KMS-11 (cell line): ENCODE measurements around the gene TDRD7.

ENCODE experiments used
- H2AFZ ChIP-seq: fragments of 200-600 bp; sonication (generic); 2 replicates; pipeline ENCODE4 v1.6.1; 2016; ENCODE audit warnings: antibody characterized with exemption, mixed run types, low read depth
- H3K27ac ChIP-seq: fragments of 200-600 bp; sonication (generic); 2 replicates; pipeline ENCODE4 v1.6.1; 2016; ENCODE audit warnings: mild to moderate bottlenecking, mixed run types
- H3K27me3 ChIP-seq: fragments of 200-600 bp; sonication (generic); 2 replicates; pipeline ENCODE4 v1.6.1; 2017; ENCODE audit warnings: mild to moderate bottlenecking, low read depth, mixed run types, moderate library complexity; ENCODE audit not compliant: insufficient read depth
- H3K36me3 ChIP-seq: fragments of 200-600 bp; sonication (generic); 2 replicates; pipeline ENCODE4 v1.6.1; 2017; ENCODE audit warnings: mild to moderate bottlenecking, mixed run types; ENCODE audit not compliant: insufficient read depth
- H3K4me1 ChIP-seq: fragments of 200-600 bp; sonication (generic); 2 replicates; pipeline ENCODE4 v1.6.1; 2016; ENCODE audit warnings: mild to moderate bottlenecking, low read depth, mixed run types; ENCODE audit not compliant: poor library complexity, severe bottlenecking
- H3K4me2 ChIP-seq: fragments of 200-600 bp; sonication (generic); 2 replicates; pipeline ENCODE4 v1.7.0; 2016; ENCODE audit warnings: mild to moderate bottlenecking, mixed run types
- H3K4me3 ChIP-seq: fragments of 200-600 bp; sonication (generic); IDR thresholded peaks from 2 replicates; pipeline ENCODE4 v1.6.1; 2017; ENCODE audit warnings: low read depth, low read length, mixed read lengths; ENCODE audit not compliant: insufficient read depth
- H3K79me2 ChIP-seq: fragments of 200-600 bp; sonication (generic); 2 replicates; pipeline ENCODE4 v1.6.1; 2016; ENCODE audit warnings: low read depth, mixed run types; ENCODE audit not compliant: insufficient read depth
- H3K9ac ChIP-seq: fragments of 200-600 bp; sonication (generic); 2 replicates; pipeline ENCODE4 v1.6.1; 2016; ENCODE audit warnings: mild to moderate bottlenecking, mixed run types
- H4K20me1 ChIP-seq: fragments of 200-600 bp; sonication (generic); 2 replicates; pipeline ENCODE4 v1.6.1; 2016; ENCODE audit warnings: mild to moderate bottlenecking, mixed run types; ENCODE audit not compliant: insufficient read depth
- TF ChIP-seq, protein P1 (sequence below): fragments of 200-600 bp; sonication (generic); conservative IDR thresholded peaks from 2 replicates; pipeline ENCODE4 v1.6.1; 2017; ENCODE audit warnings: low read depth, mild to moderate bottlenecking, antibody characterized with exemption, low read length, moderate library complexity, mixed read lengths

The TDRD7 gene

DNA sequence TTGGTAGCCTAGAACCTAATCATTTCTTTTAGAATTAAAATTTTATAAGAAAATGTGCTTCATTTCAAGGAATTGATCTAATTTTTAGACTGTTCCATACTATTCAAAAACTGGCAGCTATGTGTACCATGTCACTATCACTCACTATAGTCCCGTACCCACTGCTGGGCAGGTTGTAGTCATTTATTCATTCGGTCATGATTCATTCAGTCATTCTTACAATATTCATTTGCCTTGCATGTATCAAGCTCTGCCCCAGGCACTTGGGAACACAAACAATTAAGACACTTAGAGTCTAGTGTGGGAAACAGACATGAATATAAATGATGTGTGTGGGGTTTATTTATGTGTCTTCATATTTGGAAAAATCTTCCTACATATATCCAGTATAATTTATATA lies 26.4 kb downstream of the TDRD7 start:
- Histone ChIP-seq H3K27ac (no peak overlapping the region), H4K20me1 (no peaks in the 10 kb centered on the region), H2AFZ (no peak overlapping the region), H3K27me3 (no peaks in the 10 kb centered on the region), H3K4me2 (no peak overlapping the region), H3K36me3 (no peaks in the 10 kb centered on the region), H3K9ac (no peak overlapping the region), H3K4me1 (no peaks in the 10 kb centered on the region), H3K79me2 (no peaks in the 10 kb centered on the region), H3K4me3 (no peak overlapping the region)
- TF ChIP-seq, protein P1, sequence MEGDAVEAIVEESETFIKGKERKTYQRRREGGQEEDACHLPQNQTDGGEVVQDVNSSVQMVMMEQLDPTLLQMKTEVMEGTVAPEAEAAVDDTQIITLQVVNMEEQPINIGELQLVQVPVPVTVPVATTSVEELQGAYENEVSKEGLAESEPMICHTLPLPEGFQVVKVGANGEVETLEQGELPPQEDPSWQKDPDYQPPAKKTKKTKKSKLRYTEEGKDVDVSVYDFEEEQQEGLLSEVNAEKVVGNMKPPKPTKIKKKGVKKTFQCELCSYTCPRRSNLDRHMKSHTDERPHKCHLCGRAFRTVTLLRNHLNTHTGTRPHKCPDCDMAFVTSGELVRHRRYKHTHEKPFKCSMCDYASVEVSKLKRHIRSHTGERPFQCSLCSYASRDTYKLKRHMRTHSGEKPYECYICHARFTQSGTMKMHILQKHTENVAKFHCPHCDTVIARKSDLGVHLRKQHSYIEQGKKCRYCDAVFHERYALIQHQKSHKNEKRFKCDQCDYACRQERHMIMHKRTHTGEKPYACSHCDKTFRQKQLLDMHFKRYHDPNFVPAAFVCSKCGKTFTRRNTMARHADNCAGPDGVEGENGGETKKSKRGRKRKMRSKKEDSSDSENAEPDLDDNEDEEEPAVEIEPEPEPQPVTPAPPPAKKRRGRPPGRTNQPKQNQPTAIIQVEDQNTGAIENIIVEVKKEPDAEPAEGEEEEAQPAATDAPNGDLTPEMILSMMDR = no peak

GRCh38 chr9:97438666-97439065 lies 26.8 kb downstream of the TDRD7 start:
- H3K27ac ChIP-seq = no peak overlapping the region
- H3K27me3 ChIP-seq = no peaks in the 10 kb centered on the region
- no peak overlapping the region for H2AFZ ChIP-seq
- H3K4me3 ChIP-seq = no peak overlapping the region
- H3K79me2 ChIP-seq = no peaks in the 10 kb centered on the region
- TF ChIP-seq, protein P1 = no peak
- no peak overlapping the region for H3K9ac ChIP-seq
- no peaks in the 10 kb centered on the region for H4K20me1 ChIP-seq
- no peaks in the 10 kb centered on the region for H3K4me1 ChIP-seq
- H3K36me3 ChIP-seq = no peaks in the 10 kb centered on the region
- no peak overlapping the region for H3K4me2 ChIP-seq

GRCh38 chr9:97440160-97440559 lies 28.3 kb downstream of the TDRD7 start:
- H3K4me2 ChIP-seq = no peak overlapping the region
- no peak overlapping the region for H2AFZ ChIP-seq
- no peak overlapping the region for H3K9ac ChIP-seq
- H3K36me3 ChIP-seq = no peaks in the 10 kb centered on the region
- H3K4me1 ChIP-seq = no peaks in the 10 kb centered on the region
- TF ChIP-seq, protein P1 = no peak
- no peaks in the 10 kb centered on the region for H3K27me3 ChIP-seq
- no peak overlapping the region for H3K4me3 ChIP-seq
- no peaks in the 10 kb centered on the region for H3K79me2 ChIP-seq
- no peaks in the 10 kb centered on the region for H4K20me1 ChIP-seq
- no peak overlapping the region for H3K27ac ChIP-seq

DNA sequence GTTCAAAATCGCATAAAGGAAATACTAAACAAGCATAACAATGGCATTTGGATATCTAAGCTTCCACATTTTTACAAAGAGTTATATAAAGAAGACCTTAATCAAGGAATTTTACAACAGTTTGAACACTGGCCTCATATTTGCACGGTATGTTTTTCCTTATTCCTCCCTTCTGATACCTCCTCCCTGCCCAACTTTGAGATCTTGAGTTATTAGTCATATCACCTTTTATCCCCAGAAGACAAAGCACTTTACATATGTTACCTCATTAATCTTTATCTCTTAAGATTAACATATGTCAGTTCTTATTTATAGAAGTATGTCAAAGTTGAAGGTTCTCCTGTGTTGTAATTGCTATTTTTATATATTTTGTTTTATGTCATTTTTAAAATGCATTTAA lies 29.8 kb downstream of the TDRD7 start:
- Histone ChIP-seq H3K79me2 (no peaks in the 10 kb centered on the region), H2AFZ (no peak overlapping the region), H3K27ac (no peak overlapping the region), H3K4me3 (no peak overlapping the region), H3K4me1 (peaks cover 3% of the 10 kb centered on the region), H3K9ac (no peak overlapping the region), H3K4me2 (no peak overlapping the region), H4K20me1 (no peaks in the 10 kb centered on the region), H3K36me3 (no peaks in the 10 kb centered on the region), H3K27me3 (no peaks in the 10 kb centered on the region)
- TF ChIP-seq, protein P1 = no peak
